ENCODE data around the gene MSMP. TPM values are rescaled to one million over a fixed set of nuclear protein-coding genes. Genes with fewer than 3 reads are reported as not detected.

MSMP gene
- total RNA-seq, 2 donors from 2014 or later: 2.1 TPM; not detected in 1

DNA sequence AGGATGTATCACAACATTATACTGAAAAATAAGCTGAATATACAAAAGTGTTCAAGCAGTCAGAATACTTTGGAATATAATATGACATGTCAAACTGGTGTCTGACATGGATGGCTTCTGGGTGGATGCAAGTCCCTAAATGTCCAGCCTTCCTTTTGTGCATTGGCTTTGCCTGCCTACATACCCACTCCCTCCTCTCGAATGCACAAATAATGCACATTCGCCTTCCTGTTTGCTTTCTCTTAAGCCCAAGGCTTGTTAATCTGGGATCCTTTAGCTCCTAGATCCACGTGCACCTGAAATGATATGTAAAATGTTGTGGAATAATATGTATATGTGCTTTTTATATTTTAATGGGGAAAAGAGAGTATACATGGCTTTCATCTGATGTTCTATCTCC, 24.4 kb upstream of the MSMP start:
- Histone ChIP-seq H3K4me1 (no peaks in the 10 kb centered on the region), H3K4me3 (no peak overlapping the region), H3K9me3 (no peaks in the 10 kb centered on the region), H3K36me3 (no peaks in the 10 kb centered on the region), H3K9ac (ENCODE audit: low read depth in 2 of 2, low read length in 2 of 2) (no peak overlapping the region), H3K27ac (no peak overlapping the region), H3K27me3 (no peaks in the 10 kb centered on the region)
- intact Hi-C loops (cut with DNase I): no loop called here
- DNase-seq: no peak
- TF ChIP-seq, protein P1, sequence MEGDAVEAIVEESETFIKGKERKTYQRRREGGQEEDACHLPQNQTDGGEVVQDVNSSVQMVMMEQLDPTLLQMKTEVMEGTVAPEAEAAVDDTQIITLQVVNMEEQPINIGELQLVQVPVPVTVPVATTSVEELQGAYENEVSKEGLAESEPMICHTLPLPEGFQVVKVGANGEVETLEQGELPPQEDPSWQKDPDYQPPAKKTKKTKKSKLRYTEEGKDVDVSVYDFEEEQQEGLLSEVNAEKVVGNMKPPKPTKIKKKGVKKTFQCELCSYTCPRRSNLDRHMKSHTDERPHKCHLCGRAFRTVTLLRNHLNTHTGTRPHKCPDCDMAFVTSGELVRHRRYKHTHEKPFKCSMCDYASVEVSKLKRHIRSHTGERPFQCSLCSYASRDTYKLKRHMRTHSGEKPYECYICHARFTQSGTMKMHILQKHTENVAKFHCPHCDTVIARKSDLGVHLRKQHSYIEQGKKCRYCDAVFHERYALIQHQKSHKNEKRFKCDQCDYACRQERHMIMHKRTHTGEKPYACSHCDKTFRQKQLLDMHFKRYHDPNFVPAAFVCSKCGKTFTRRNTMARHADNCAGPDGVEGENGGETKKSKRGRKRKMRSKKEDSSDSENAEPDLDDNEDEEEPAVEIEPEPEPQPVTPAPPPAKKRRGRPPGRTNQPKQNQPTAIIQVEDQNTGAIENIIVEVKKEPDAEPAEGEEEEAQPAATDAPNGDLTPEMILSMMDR (IDR thresholded peaks at IDR 0.05): no peak

DNA sequence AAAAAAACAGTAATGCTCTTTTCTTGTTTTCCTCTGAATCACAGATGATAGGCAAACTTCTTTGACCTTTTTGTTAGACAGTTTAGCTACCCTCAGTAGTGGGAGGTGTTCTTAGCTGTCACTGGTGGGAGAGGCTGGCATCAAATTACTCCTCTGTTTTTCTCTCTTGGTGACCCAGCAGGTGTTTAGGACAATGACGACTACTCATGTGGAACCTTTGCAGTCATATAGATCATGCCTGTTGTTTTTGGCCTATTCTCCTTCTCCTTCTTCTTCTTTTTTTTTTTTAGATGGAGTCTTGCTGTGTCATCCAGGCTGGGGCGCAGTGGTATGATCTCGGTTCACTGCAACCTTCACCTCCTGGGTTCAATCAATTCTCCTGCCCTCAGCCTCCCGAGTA, 21.9 kb upstream of the MSMP start:
- peaks cover 8% of the 10 kb centered on the region for H3K4me1 ChIP-seq
- intact Hi-C loops (cut with DNase I): no loop called here
- no peaks in the 10 kb centered on the region for H3K27me3 ChIP-seq
- no peaks in the 10 kb centered on the region for H3K36me3 ChIP-seq
- H3K27ac ChIP-seq: no peak overlapping the region
- no peaks in the 10 kb centered on the region for H3K9me3 ChIP-seq
- H3K9ac ChIP-seq (ENCODE audit: low read depth in 2 of 2, low read length in 2 of 2): no peak overlapping the region
- DNase-seq: no peak
- H3K4me3 ChIP-seq: no peak overlapping the region
- TF ChIP-seq, protein P1 (IDR thresholded peaks at IDR 0.05): no peak

DNA sequence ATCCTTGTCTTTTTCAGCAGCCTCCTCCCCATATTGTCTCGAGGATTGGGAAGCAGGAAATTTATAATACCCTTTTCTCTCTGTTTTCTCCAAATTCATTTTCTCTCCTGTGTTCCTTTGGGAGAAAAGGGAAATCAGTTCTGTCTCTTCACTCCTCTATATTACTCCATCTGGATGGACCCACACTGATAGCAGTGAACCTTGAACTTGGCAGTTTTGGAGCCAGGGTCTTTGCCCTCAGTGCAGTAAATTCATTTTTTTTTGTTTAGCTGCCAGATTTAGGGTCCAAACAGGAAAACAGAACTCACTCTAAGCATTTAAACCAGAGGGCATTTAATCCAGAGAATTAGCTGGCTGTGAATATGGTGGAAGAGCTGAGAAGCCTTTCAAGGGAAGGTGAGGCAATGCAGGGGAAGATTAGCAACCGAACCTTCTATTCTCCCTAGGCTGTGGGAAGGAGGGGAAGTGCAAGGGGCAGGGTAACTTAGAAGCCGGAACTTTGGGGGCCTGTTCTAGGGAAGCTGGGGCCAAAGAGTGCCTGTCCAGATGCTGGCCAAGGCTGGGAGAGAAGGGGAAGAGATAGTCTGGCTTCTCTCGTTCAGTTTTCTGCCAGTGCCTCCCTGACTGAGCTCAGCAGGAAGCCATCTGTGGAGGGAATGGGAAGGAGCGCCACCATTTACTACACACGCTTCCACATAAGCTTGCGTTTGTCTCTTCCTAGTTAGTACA, 21.0 kb upstream of the MSMP start:
- no peak overlapping the region for H3K27ac ChIP-seq
- DNase-seq: no peak
- TF ChIP-seq, protein P1 (IDR thresholded peaks at IDR 0.05): no peak

DNA sequence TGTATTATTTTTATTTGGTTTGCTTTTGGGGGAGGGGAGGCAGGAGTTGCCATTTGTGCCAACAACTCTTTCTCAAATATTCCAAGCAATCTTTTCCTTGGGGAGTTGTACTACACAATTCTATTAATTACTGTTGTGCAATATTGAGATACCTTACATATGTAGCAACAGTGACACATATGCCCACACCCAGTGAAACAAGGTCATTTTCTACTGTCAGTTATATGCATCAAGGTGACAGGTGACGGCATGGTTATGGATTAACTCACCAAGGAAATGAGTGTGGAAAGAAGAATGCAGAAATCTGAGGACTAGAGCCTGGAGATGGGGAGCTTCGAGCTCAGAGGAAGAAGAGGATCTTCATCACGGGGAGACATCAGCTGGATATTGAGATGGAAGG, 17.9 kb upstream of the MSMP start:
- Histone ChIP-seq H3K36me3 (no peaks in the 10 kb centered on the region), H3K27ac (peak overlapping the region; percentile 77), H3K9ac (ENCODE audit: low read depth in 2 of 2, low read length in 2 of 2) (peak overlapping the region in 1 of 2 donors; percentile 57), H3K9me3 (no peaks in the 10 kb centered on the region), H3K27me3 (no peaks in the 10 kb centered on the region), H3K4me1 (peaks cover 14% of the 10 kb centered on the region), H3K4me3 (no peak overlapping the region)
- TF ChIP-seq, protein P1 (IDR thresholded peaks at IDR 0.05): no peak
- intact Hi-C loops (cut with DNase I): no loop called here
- peak; percentile 58 for DNase-seq

More for the DNA sequence above, 21.0 kb upstream of the MSMP start:
- H3K9ac ChIP-seq (ENCODE audit: low read depth in 2 of 2, low read length in 2 of 2): no peak overlapping the region
- H3K4me1 ChIP-seq: peaks cover 14% of the 10 kb centered on the region
- no peaks in the 10 kb centered on the region for H3K27me3 ChIP-seq
- intact Hi-C loops (cut with DNase I): no loop called here
- H3K4me3 ChIP-seq: no peak overlapping the region
- no peaks in the 10 kb centered on the region for H3K36me3 ChIP-seq
- H3K9me3 ChIP-seq: no peaks in the 10 kb centered on the region

DNA sequence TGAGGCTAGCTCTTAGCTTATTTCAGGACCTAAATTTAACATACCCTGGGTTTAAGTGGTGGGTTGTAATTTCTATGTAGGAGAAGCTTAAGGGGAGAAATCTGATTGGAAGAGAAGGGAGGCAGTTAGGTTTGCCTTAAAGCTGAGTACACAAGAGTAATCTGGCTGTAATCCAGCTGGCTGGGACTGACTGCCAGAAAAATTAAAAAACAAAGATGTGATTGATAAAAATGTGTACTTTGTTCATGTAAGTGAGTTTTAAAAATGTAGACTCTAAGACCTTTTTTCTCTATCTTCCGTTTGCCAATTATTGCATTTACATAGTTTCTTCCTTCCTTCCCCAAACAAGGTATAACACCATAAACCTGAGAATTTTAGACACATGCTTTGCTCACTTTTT, 17.5 kb upstream of the MSMP start:
- H3K27ac ChIP-seq: peak overlapping the region; percentile 77
- no peaks in the 10 kb centered on the region for H3K27me3 ChIP-seq
- intact Hi-C loops (cut with DNase I): no loop called here
- H3K9ac ChIP-seq (ENCODE audit: low read depth in 2 of 2, low read length in 2 of 2): peak overlapping the region in 1 of 2 donors; percentile 57
- H3K4me3 ChIP-seq: no peak overlapping the region
- TF ChIP-seq, protein P1 (IDR thresholded peaks at IDR 0.05): no peak
- DNase-seq: peak; percentile 71
- no peaks in the 10 kb centered on the region for H3K9me3 ChIP-seq
- peaks cover 14% of the 10 kb centered on the region for H3K4me1 ChIP-seq
- no peaks in the 10 kb centered on the region for H3K36me3 ChIP-seq
